Thyroid gland (tissue), 4 donors: Measurements from ENCODE around the gene SPATA31D3.

ENCODE experiments used
- POLR2A ChIP-seq, 2 donors: fragments of 450-650 bp; IDR thresholded peaks; one replicate each; pipeline ENCODE4 v1.6.1; 2017; ENCODE audit warnings: antibody characterized with exemption in 2 of 2, mild to moderate bottlenecking in 2 of 2, moderate library complexity in 1 of 2
- TF ChIP-seq, protein P1 (sequence below), 6 experiments: fragments of 200-600 bp in 3 of 6; fragments of 450-650 bp in 3 of 6; sonication (generic) in 3 of 6; IDR thresholded peaks; one replicate each; pipeline ENCODE4 v1.5.1; 2016 to 2019; ENCODE audit warnings: antibody characterized with exemption in 6 of 6, mild to moderate bottlenecking in 2 of 6, inconsistent platforms in 1 of 6, moderate library complexity in 1 of 6

DNA sequence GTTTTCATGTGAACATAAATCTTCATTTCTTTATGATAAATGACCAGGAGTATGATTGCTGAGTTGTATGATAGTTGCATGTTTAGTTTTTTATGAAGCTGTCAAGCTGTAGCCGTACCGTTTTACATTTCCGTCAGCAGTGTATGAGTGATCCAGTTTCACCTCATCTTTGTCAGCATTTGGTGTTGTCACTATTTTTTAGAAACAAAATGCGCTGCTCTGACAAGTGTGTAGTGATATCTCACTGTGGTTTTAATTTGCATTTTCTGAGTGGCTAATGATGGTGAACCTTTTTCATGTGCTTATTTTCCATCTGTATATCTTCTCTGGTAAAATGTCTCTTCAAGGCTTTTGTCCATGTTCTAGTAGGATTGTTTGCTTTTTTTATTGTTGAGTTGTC lies 38.6 kb downstream of the SPATA31D3 start:
- TF ChIP-seq, protein P1, sequence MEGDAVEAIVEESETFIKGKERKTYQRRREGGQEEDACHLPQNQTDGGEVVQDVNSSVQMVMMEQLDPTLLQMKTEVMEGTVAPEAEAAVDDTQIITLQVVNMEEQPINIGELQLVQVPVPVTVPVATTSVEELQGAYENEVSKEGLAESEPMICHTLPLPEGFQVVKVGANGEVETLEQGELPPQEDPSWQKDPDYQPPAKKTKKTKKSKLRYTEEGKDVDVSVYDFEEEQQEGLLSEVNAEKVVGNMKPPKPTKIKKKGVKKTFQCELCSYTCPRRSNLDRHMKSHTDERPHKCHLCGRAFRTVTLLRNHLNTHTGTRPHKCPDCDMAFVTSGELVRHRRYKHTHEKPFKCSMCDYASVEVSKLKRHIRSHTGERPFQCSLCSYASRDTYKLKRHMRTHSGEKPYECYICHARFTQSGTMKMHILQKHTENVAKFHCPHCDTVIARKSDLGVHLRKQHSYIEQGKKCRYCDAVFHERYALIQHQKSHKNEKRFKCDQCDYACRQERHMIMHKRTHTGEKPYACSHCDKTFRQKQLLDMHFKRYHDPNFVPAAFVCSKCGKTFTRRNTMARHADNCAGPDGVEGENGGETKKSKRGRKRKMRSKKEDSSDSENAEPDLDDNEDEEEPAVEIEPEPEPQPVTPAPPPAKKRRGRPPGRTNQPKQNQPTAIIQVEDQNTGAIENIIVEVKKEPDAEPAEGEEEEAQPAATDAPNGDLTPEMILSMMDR (IDR thresholded peaks at IDR 0.05) = no peak
- TF ChIP-seq POLR2A (IDR thresholded peaks at IDR 0.05) = no peak
